NCI-H345 treated with DMSO at 0.1 percent for 48 hours (cell line): ENCODE data around the gene HS3ST4.

Experiments used
- DNase-seq: peaks from one replicate; lab custom pipeline; 2025; ENCODE audit not compliant: unreplicated experiment; lab: John Stamatoyannopoulos, UW

The HS3ST4 gene

GRCh38 chr16:26161461-26162180, 469.9 kb downstream of the HS3ST4 start:
- no peak for DNase-seq

- DNase-seq, result no peak
Measured at GRCh38 chr16:26169473-26169872, 477.7 kb downstream of the HS3ST4 start.

- DNase-seq, result no peak
Measured at GRCh38 chr16:26175944-26176343, 484.2 kb downstream of the HS3ST4 start.

- DNase-seq, result no peak
Measured at GRCh38 chr16:26177438-26177837, 485.7 kb downstream of the HS3ST4 start.

GRCh38 chr16:26178298-26178697, 486.5 kb downstream of the HS3ST4 start:
- DNase-seq, result no peak

GRCh38 chr16:26186091-26186615, 494.4 kb downstream of the HS3ST4 start:
- DNase-seq, result no peak
